Endothelial cell of umbilical vein (primary cell): ENCODE measurements around the gene GNB1L. TPM values are rescaled to one million over a fixed set of nuclear protein-coding genes. Genes with fewer than 3 reads are reported as not detected.

Source experiments
- BruUV-seq: library from RNA; stranded (reverse); fragments of 400-500 nt; replicated peaks from 2 replicates; lab custom pipeline; 2021; lab: Mats Ljungman, UMichigan
- CTCF ChIA-PET: fragments of 300-600, 350-600 bp; sonication (Branson Sonifier 250); formaldehyde crosslinking; loops from one replicate; lab custom pipeline; 2021; ENCODE audit warnings: antibody characterized with exemption, inconsistent platforms; lab: Charles Lee
- POLR2A ChIA-PET: fragments of 300-600, 350-600 bp; sonication (Branson Sonifier 250); formaldehyde crosslinking; loops from one replicate; lab custom pipeline; 2021; ENCODE audit warnings: antibody characterized with exemption, inconsistent platforms; lab: Charles Lee
- DNase-seq: peaks from one replicate; pipeline ENCODE4 v3.0.0-alpha.2; 2011; ENCODE audit warnings: low read depth, low spot score
- FAIRE-seq: peaks from 2 replicates; lab custom pipeline; 2011; peaks lifted over from hg19 to GRCh38; lab: Jason Lieb, UNC
- H2AFZ ChIP-seq: 2 replicates; pipeline ENCODE4 v1.6.0; 2012; ENCODE audit warnings: low read depth, low read length, control low read depth, inconsistent platforms
- H3K27ac ChIP-seq: 2 replicates; pipeline ENCODE4 v1.5.1; 2011; ENCODE audit warnings: low read depth, mild to moderate bottlenecking, control low read depth, low read length, moderate library complexity; ENCODE audit not compliant: insufficient read depth
- H3K27me3 ChIP-seq, 2 experiments: 2 replicates each; pipeline versions ENCODE4 v1.6.0 to v1.6.1; 2011; ENCODE audit warnings: low read length in 2 of 2, mixed read lengths in 1 of 2; ENCODE audit not compliant: control insufficient read depth in 2 of 2, insufficient read depth in 2 of 2
- H3K36me3 ChIP-seq, 2 experiments: 2 replicates in 1 of 2; 3 replicates in 1 of 2; pipeline ENCODE4 v1.5.1; 2011; ENCODE audit warnings: low read length in 2 of 2, mild to moderate bottlenecking in 1 of 2, moderate library complexity in 1 of 2; ENCODE audit not compliant: control insufficient read depth in 2 of 2, insufficient read depth in 2 of 2; ENCODE audit errors: extremely low read depth in 1 of 2
- H3K4me1 ChIP-seq: 3 replicates; pipeline ENCODE4 v1.5.1; 2011; ENCODE audit warnings: mild to moderate bottlenecking, low read length; ENCODE audit not compliant: control insufficient read depth, insufficient read depth; ENCODE audit errors: extremely low read depth
- H3K4me2 ChIP-seq: 2 replicates; pipeline ENCODE4 v1.6.1; 2011; ENCODE audit warnings: low read length, control low read depth, mixed read lengths; ENCODE audit not compliant: insufficient read depth
- H3K4me3 ChIP-seq, 3 experiments: fragments of 200-600 bp in 1 of 3; sonication (generic), shearing (Covaris generic) in 1 of 3; replicated peaks in 1 of 3; 2 replicates each; pipeline ENCODE4 v1.5.1; 2011 to 2016; ENCODE audit warnings: control low read depth in 3 of 3, low read length in 3 of 3, mild to moderate bottlenecking in 2 of 3, inconsistent platforms in 1 of 3, low read depth in 1 of 3, moderate library complexity in 1 of 3; ENCODE audit not compliant: insufficient read depth in 1 of 3
- H3K79me2 ChIP-seq: 2 replicates; pipeline ENCODE4 v1.6.0; 2012; ENCODE audit warnings: low read length, inconsistent platforms; ENCODE audit not compliant: control insufficient read depth, insufficient read depth
- H3K9ac ChIP-seq: replicated peaks from 2 replicates; pipeline ENCODE3; 2011; ENCODE audit warnings: low read length, control low read depth; ENCODE audit not compliant: insufficient read depth; ENCODE audit errors: extremely low read depth
- H3K9me1 ChIP-seq: replicated peaks from 3 replicates; pipeline ENCODE4 v1.6.0; 2011; ENCODE audit warnings: mild to moderate bottlenecking, low read length; ENCODE audit not compliant: control insufficient read depth, insufficient read depth; ENCODE audit errors: extremely low read depth
- H3K9me3 ChIP-seq: replicated peaks from 2 replicates; pipeline ENCODE4 v1.5.1; 2012; ENCODE audit warnings: low read length, inconsistent platforms; ENCODE audit not compliant: control insufficient read depth, insufficient read depth
- H4K20me1 ChIP-seq: replicated peaks from 2 replicates; pipeline ENCODE3; 2011; ENCODE audit warnings: mild to moderate bottlenecking, low read length; ENCODE audit not compliant: control insufficient read depth, insufficient read depth; ENCODE audit errors: extremely low read depth
- EZH2 ChIP-seq: IDR thresholded peaks from 2 replicates; pipeline ENCODE4 v1.6.1; 2012; ENCODE audit warnings: borderline replicate concordance, low read depth, mild to moderate bottlenecking, moderate library complexity, low read length, inconsistent platforms; ENCODE audit not compliant: severe bottlenecking
- FOS ChIP-seq: IDR thresholded peaks from 2 replicates; pipeline ENCODE4 v1.6.1; 2011; ENCODE audit warnings: mild to moderate bottlenecking, low read length, moderate library complexity, borderline replicate concordance; ENCODE audit not compliant: insufficient read depth
- GATA2 ChIP-seq: IDR thresholded peaks from 2 replicates; pipeline ENCODE4 v1.7.0; 2011; ENCODE audit warnings: low read depth, mild to moderate bottlenecking, moderate library complexity, mixed read lengths, low read length; ENCODE audit not compliant: insufficient read length, insufficient read depth
- JUN ChIP-seq: IDR thresholded peaks from 2 replicates; pipeline ENCODE4 v1.6.1; 2011; ENCODE audit warnings: borderline replicate concordance, low read depth; ENCODE audit not compliant: insufficient read length, insufficient read depth
- MYC ChIP-seq: IDR thresholded peaks from one replicate; pipeline ENCODE4 v1.6.1; 2011; ENCODE audit warnings: mild to moderate bottlenecking, low read depth, low read length
- POLR2A ChIP-seq: IDR thresholded peaks from 2 replicates; pipeline ENCODE4 v1.6.1; 2012; ENCODE audit warnings: low read depth, mild to moderate bottlenecking, control low read depth, low read length
- POLR2AphosphoS5 ChIP-seq: IDR thresholded peaks from 2 replicates; pipeline ENCODE4 v1.6.1; 2012; ENCODE audit warnings: low read depth, mild to moderate bottlenecking, control low read depth, low read length, moderate library complexity; ENCODE audit not compliant: insufficient read depth
- dilution Hi-C: fragments of 300-500 bp; cut with MboI; formaldehyde crosslinking; loops from one replicate; pipeline ENCODE4 v1.15.0; 2019; ENCODE audit warnings: low sequenced_read_pairs; ENCODE audit not compliant: extremely low pct_ligation_motif_present
- intact Hi-C: fragments of 100-400 bp; cut with micrococcal nuclease; formaldehyde crosslinking; loops from one replicate; pipeline ENCODE4 v1.10.0; 2022
- polyA plus RNA-seq, 4 experiments: library from polyadenylated mRNA; depleted of rRNA in 3 of 4; stranded (reverse) in 3 of 4; unstranded in 1 of 4; fragments of >200 nt; gene quantifications; 2 replicates each; pipeline versions ENCODE4 v1.2.1 to v1.2.3, GENCODE V29; 2011 to 2012; ENCODE audit warnings: missing spikeins in 1 of 4
- total RNA-seq: library from RNA; stranded (reverse); gene quantifications from 2 replicates; pipeline ENCODE4 v1.2.3, GENCODE V29; 2021
- TF ChIP-seq, protein P1 (sequence below): IDR thresholded peaks from 2 replicates; pipeline ENCODE4 v1.6.1; 2011; ENCODE audit not compliant: insufficient read depth, insufficient read length
- TF ChIP-seq, protein P2 (sequence below), 2 donors: IDR thresholded peaks; 1 replicate in 1 of 2; 2 replicates in 1 of 2; pipeline ENCODE4 v1.5.1; 2011; ENCODE audit warnings: low read length in 2 of 2, mild to moderate bottlenecking in 2 of 2, moderate library complexity in 2 of 2, control low read depth in 1 of 2, inconsistent platforms in 1 of 2, low read depth in 1 of 2; ENCODE audit not compliant: insufficient read depth in 1 of 2; ENCODE audit errors: extremely low read depth in 1 of 2

GNB1L gene
- total and polyA plus RNA-seq, 2 donors (not counting 3 experiments of a cell fraction or from before 2014, with no cell fraction given): 5.4 to 5.9 TPM

GRCh38 chr22:19840059-19840458 lies 14.6 kb downstream of the GNB1L start:
- dilution Hi-C loops: no loop called here
- H3K36me3 ChIP-seq: no peaks in the 10 kb centered on the region
- ChIA-PET CTCF (no interaction called here), POLR2A (no interaction called here)
- BruUV-seq: no TSS peak
- no peak overlapping the region for H3K4me2 ChIP-seq
- H3K4me1 ChIP-seq: peaks cover 23% of the 10 kb centered on the region
- H3K27me3 ChIP-seq: no peaks in the 10 kb centered on the region
- FAIRE-seq: no peak
- DNase-seq: no peak
- no peak overlapping the region for H3K9ac ChIP-seq
- no peaks in the 10 kb centered on the region for H3K9me1 ChIP-seq
- no peaks in the 10 kb centered on the region for H3K79me2 ChIP-seq
- H2AFZ ChIP-seq: no peak overlapping the region
- H3K9me3 ChIP-seq: no peaks in the 10 kb centered on the region
- H3K4me3 ChIP-seq: no peak overlapping the region
- TF ChIP-seq GATA2 (no peak), POLR2A (no peak), MYC (no peak), FOS (no peak), POLR2AphosphoS5 (no peak), EZH2 (no peak), JUN (no peak)
- TF ChIP-seq, protein P1, sequence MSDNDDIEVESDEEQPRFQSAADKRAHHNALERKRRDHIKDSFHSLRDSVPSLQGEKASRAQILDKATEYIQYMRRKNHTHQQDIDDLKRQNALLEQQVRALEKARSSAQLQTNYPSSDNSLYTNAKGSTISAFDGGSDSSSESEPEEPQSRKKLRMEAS: no peak
- TF ChIP-seq, protein P2, sequence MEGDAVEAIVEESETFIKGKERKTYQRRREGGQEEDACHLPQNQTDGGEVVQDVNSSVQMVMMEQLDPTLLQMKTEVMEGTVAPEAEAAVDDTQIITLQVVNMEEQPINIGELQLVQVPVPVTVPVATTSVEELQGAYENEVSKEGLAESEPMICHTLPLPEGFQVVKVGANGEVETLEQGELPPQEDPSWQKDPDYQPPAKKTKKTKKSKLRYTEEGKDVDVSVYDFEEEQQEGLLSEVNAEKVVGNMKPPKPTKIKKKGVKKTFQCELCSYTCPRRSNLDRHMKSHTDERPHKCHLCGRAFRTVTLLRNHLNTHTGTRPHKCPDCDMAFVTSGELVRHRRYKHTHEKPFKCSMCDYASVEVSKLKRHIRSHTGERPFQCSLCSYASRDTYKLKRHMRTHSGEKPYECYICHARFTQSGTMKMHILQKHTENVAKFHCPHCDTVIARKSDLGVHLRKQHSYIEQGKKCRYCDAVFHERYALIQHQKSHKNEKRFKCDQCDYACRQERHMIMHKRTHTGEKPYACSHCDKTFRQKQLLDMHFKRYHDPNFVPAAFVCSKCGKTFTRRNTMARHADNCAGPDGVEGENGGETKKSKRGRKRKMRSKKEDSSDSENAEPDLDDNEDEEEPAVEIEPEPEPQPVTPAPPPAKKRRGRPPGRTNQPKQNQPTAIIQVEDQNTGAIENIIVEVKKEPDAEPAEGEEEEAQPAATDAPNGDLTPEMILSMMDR (IDR thresholded peaks at IDR 0.05; ENCODE audit: extremely low read depth in 1 of 2, insufficient read depth in 1 of 2, low read depth in 1 of 2, low read length in 2 of 2): no peak
- H3K27ac ChIP-seq: no peak overlapping the region
- H4K20me1 ChIP-seq: no peaks in the 10 kb centered on the region
- intact Hi-C loops: no loop called here
